NCI-H2081 (cell line): ENCODE results near the gene LCE6A.
A peak's percentile ranks its signal among the peaks of the same experiment; 100 is the strongest.

Source experiments
- DNase-seq, 2 experiments: peaks; one replicate each; lab custom pipeline; 2025; lab: John Stamatoyannopoulos, UW

LCE6A gene

GRCh38 chr1:152842556-152842955 lies at the start of gene LCE6A:
Gene LCE6A, plus strand, starts transcription at chr1:152842856. Its CDS starts 665 bp downstream, at chr1:152843521.
- DNase-seq, result no peak

GRCh38 chr1:152795686-152796085 lies 47.0 kb upstream of the LCE6A start:
- DNase-seq, result no peak

- no peak for DNase-seq
Observed at GRCh38 chr1:152796421-152796820, 46.2 kb upstream of the LCE6A start, which contains the start of gene LCE1D. Gene LCE1D, plus strand, starts transcription at chr1:152796721. Its CDS starts 1,074 bp downstream, at chr1:152797795.

GRCh38 chr1:152801333-152801732 lies 41.3 kb upstream of the LCE6A start:
- DNase-seq, result no peak

GRCh38 chr1:152806576-152806975 lies 36.1 kb upstream of the LCE6A start, which contains the start of gene LCE1C:
Gene LCE1C, minus strand, starts transcription at chr1:152806651. Its CDS starts 1,173 bp downstream, at chr1:152805478.
- no peak for DNase-seq

GRCh38 chr1:152811050-152811449 lies 31.6 kb upstream of the LCE6A start:
- no peak for DNase-seq

- no peak for DNase-seq
Observed at GRCh38 chr1:152811671-152812070, 31.0 kb upstream of the LCE6A start, which contains the start of gene LCE1B. Gene LCE1B, plus strand, starts transcription at chr1:152811971. Its CDS starts 476 bp downstream, at chr1:152812447.

- no peak for DNase-seq
Observed at GRCh38 chr1:152817309-152817708, 25.3 kb upstream of the LCE6A start.

GRCh38 chr1:152823294-152823693 lies 19.4 kb upstream of the LCE6A start:
- no peak for DNase-seq

- no peak for DNase-seq
Observed at GRCh38 chr1:152824964-152825363, 17.7 kb upstream of the LCE6A start.

GRCh38 chr1:152827173-152827572 lies 15.5 kb upstream of the LCE6A start, which contains the start of gene LCE1A:
Gene LCE1A, plus strand, starts transcription at chr1:152827473. Its CDS starts 0 bp downstream, at chr1:152827473.
- DNase-seq, result no peak

- no peak for DNase-seq
Observed at GRCh38 chr1:152836870-152837269, 5.8 kb upstream of the LCE6A start.

- no peak for DNase-seq
Observed at GRCh38 chr1:152855661-152856060, 13.0 kb downstream of the LCE6A start.

- DNase-seq, result no peak
Observed at GRCh38 chr1:152858062-152858461, 15.4 kb downstream of the LCE6A start.

- no peak for DNase-seq
Observed at GRCh38 chr1:152859696-152860095, 17.0 kb downstream of the LCE6A start, which contains the start of gene LCE7A. Gene LCE7A, plus strand, starts transcription at chr1:152859996. Its CDS starts 702 bp downstream, at chr1:152860698.

GRCh38 chr1:152860129-152860528 lies 17.5 kb downstream of the LCE6A start:
- no peak for DNase-seq

GRCh38 chr1:152861374-152861773 lies 18.7 kb downstream of the LCE6A start:
- DNase-seq, result no peak

GRCh38 chr1:152864443-152864842 lies 21.8 kb downstream of the LCE6A start:
- DNase-seq, result no peak

GRCh38 chr1:152866321-152866720 lies 23.7 kb downstream of the LCE6A start:
- DNase-seq, result no peak

- peak; percentile 76 to 80 for DNase-seq
Observed at GRCh38 chr1:152869808-152870419, 27.3 kb downstream of the LCE6A start.

GRCh38 chr1:152870831-152871730 lies 28.4 kb downstream of the LCE6A start:
- DNase-seq, result peak; percentile 30 to 49

- DNase-seq, result no peak
Observed at GRCh38 chr1:152871731-152872126, 29.1 kb downstream of the LCE6A start.

- DNase-seq, result no peak
Observed at GRCh38 chr1:152873495-152873894, 30.8 kb downstream of the LCE6A start.
